Stimulated activated CD4-positive, alpha-beta T cell treated with anti-CD3 and anti-CD28 coated beads, TNF-alpha, amount 100 ng/mL, for 1 hour (primary cell): ENCODE measurements around the gene ZNF544.
A peak's percentile ranks its signal among the peaks of the same experiment; 100 is the strongest.
"Not testable (repeated sequence)": the region's sequence is repeated elsewhere in the genome, so short reads cannot be mapped to it uniquely, and the experiment has no call there.

Experiments
- DNase-seq, 3 donors: peaks; one replicate each; pipeline ENCODE4 v3.0.0-alpha.2; 2020; ENCODE audit warnings: low read depth in 3 of 3, low spot score in 1 of 3

Gene ZNF544

GRCh38 chr19:58252102-58252685 is 23.5 kb downstream of the ZNF544 start:
- DNase-seq, result no peak

GRCh38 chr19:58258259-58258658 is 29.5 kb downstream of the ZNF544 start:
- not testable (repeated sequence) for DNase-seq

GRCh38 chr19:58261600-58261967 is 32.9 kb downstream of the ZNF544 start:
- DNase-seq, result no peak

GRCh38 chr19:58261968-58262921 is 33.5 kb downstream of the ZNF544 start:
- DNase-seq, result no peak

- no peak for DNase-seq
Measured at GRCh38 chr19:58262922-58263296, 34.2 kb downstream of the ZNF544 start.

- no peak for DNase-seq
Measured at GRCh38 chr19:58265100-58265499, 36.4 kb downstream of the ZNF544 start.

- DNase-seq, result no peak
Measured at GRCh38 chr19:58268344-58268743, 39.6 kb downstream of the ZNF544 start.

- DNase-seq, result no peak
Measured at GRCh38 chr19:58274771-58275201, 46.1 kb downstream of the ZNF544 start.

- no peak for DNase-seq
Measured at GRCh38 chr19:58275564-58275963, 46.9 kb downstream of the ZNF544 start.

GRCh38 chr19:58277197-58277596 is 48.5 kb downstream of the ZNF544 start:
- DNase-seq, result no peak

GRCh38 chr19:58277748-58278540 is 49.2 kb downstream of the ZNF544 start:
- no peak for DNase-seq

- peak; percentile 87 to 95 (median 91) for DNase-seq
Measured at GRCh38 chr19:58278541-58279041, 49.9 kb downstream of the ZNF544 start, which contains the start of gene ZNF8. Gene ZNF8 (plus strand): TSS chr19:58278955. CDS start chr19:58279082, 127 bp downstream.

GRCh38 chr19:58279042-58279924 is 50.6 kb downstream of the ZNF544 start:
- peak in 2 of 3 donors; percentile 1 to 23 for DNase-seq

GRCh38 chr19:58279925-58280316 is 51.2 kb downstream of the ZNF544 start:
- DNase-seq, result no peak

GRCh38 chr19:58284199-58284598 is 55.5 kb downstream of the ZNF544 start:
- DNase-seq, result no peak

- no peak for DNase-seq
Measured at GRCh38 chr19:58291943-58292342, 63.2 kb downstream of the ZNF544 start.

GRCh38 chr19:58294743-58295374 is 66.1 kb downstream of the ZNF544 start:
- DNase-seq, result no peak

GRCh38 chr19:58296104-58296503 is 67.4 kb downstream of the ZNF544 start:
- DNase-seq, result no peak

- no peak for DNase-seq
Measured at GRCh38 chr19:58300620-58301019, 71.9 kb downstream of the ZNF544 start.

- no peak for DNase-seq
Measured at GRCh38 chr19:58304255-58304654, 75.5 kb downstream of the ZNF544 start.
